Activated gamma-delta T cell (primary cell): ENCODE data around the gene MCHR2.

Source experiments
- DNase-seq: peaks from one replicate; lab custom pipeline; 2025; lab: John Stamatoyannopoulos, UW

The MCHR2 gene

DNA sequence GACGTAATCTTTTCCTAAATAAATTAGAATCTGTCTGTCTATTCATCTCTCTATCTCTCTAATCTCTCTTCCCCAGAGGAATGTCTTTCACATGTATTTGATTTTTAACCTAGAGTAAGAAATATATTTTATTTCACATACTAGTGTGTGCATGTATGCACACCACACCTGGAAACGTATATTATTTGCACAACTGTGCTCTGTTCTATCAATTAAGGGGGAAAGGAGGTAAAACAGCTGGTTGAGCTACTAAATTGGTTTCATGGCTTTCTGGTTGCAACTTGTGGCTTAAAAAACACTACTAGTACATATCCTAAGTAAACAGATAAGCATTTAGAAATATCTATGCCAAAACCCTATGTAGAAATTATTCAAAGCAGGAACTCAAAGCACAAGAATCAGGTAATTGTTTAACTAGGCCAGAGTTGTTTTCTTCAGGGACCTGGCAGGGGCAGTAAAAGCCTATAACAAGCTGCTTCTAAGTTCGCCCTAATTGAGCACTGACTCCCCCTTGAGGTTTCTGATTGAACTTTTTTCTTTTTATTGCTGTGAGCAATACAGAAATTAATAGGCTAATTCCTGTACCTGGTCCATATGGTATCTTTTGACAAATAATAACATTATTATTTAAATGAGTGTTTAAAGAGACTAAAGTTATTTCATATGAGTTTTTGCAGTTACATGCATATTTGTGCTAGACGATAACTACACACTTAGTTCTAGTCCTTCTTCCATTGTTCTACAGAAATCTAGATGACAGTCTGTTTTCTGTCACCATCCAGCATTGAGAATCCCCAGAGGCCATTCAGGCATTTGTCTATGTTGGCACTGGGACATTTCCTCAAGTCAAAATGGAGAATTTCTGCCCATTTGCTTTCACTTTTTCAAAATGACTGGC is 88.6 kb downstream of the MCHR2 start:
- no peak for DNase-seq

GRCh38 chr6:99901596-99902384 is 92.2 kb downstream of the MCHR2 start:
- DNase-seq, result no peak

DNA sequence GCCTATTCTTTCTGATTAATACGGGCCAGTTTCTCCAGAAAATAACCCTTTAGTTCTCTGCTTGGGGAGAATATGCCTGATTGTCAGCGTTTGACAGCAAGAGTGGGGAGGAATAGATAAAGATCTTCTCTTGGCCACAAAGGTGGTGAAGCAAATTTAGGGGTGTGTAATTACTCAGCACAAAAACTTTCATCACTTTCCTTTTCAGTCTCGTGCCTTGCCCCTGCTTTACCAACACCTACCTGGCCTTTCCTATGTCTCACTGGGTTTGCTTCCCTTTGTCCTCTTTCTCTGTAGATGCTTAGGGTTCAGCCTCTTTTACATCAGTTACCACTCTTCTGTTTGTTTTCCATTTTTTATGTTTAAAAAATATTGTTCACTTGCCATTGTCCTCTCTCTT is 99.2 kb downstream of the MCHR2 start:
- DNase-seq, result no peak

GRCh38 chr6:99887066-99887465 is 107.0 kb downstream of the MCHR2 start:
- DNase-seq, result no peak

GRCh38 chr6:99885051-99885450 is 109.0 kb downstream of the MCHR2 start:
- DNase-seq, result no peak

DNA sequence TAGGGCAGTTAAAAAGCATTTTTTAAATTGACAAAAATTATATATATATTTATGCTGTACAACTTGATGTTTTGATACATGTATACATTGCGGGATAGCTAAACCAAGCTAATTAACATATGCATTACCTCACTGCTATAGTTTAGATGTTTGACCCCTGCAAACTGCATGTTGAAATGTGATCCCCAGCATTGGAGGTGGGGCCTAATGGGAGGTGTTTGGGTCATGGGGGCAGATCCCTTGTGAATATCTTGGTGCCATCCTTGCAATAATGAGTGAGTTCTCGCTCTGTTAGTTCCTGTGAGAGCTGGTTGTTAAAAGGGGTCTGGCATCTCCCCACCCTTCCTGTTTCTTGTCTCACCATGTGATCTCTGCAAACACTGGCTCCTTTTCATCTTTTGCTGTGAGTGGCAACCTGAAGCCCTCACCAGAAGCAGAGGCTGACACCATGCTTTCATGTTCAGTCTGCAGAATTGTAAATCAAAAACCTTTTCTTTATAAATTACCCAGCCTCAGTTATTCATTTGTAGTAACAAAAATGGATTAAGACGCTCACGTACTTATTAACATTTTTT is 111.8 kb downstream of the MCHR2 start:
- DNase-seq, result no peak

- DNase-seq, result no peak
These were observed 114.6 kb downstream of the MCHR2 start for GRCh38 chr6:99879431-99879830.

DNA sequence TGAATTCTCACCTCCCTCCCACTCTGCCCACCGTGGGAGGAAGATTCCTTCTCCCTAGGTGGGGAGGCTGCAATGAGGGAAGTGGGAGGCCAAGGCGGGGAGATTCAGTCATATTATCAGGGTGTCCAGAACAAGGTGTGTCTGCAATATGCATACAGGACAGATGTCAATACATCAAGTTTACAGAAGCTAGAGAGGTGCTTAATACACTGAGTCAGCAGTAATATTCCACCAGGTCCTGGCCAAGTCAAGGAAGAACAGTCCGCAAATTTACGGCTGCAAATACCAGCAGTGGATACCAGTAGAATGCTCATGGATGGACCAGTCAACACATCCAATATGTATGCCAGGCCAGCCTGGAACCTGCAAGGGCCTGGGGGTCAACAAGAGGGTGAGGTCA is 119.0 kb downstream of the MCHR2 start:
- no peak for DNase-seq

DNA sequence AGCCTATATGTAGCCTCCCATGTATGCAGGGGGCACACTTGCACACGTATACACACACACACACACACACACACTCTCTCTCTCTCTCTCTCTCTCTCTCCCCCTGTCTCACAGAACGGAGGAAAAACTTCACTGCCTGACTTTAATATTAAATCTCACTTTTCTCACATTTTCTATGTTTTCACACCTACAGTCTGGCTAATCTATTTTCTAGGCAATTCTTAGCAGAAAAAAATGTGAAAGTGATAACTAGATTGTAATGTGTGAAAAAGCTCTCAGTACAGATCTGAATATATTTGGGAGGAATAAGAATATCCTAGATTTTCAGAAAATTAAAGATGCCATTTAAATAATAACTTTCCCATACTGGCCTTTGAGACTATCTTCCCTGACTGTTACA is 120.9 kb downstream of the MCHR2 start:
- no peak for DNase-seq

GRCh38 chr6:99871641-99872040 is 122.4 kb downstream of the MCHR2 start:
- DNase-seq, result no peak
